ENCODE measurements around the gene LENG9.
A peak's percentile ranks its signal among the peaks of the same experiment; 100 is the strongest.

Gene LENG9

GRCh38 chr19:54415901-54416673 is 47.5 kb downstream of the LENG9 start:
- Mint-ChIP-seq H3K27me3 (peaks cover 44% of the 10 kb centered on the region), H3K4me1 (peaks cover 18% of the 10 kb centered on the region), H3K4me3 (peak overlapping the region; percentile 5 to 16), H3K9me3 (peaks cover 11 to 12% of the 10 kb centered on the region in 2 donors), H3K27ac (no peak overlapping the region)
- DNase-seq (no peak), ATAC-seq (no peak)

GRCh38 chr19:54415208-54415900 is 48.2 kb downstream of the LENG9 start, which contains the start of gene TTYH1:
Gene TTYH1, plus strand, starts transcription at chr19:54415464. Its CDS starts 89 bp downstream, at chr19:54415553.
- DNase-seq = peak in 1 of 2 donors; percentile 60
- Mint-ChIP-seq H3K27me3 (peaks cover 51% of the 10 kb centered on the region), H3K9me3 (peaks cover 11 to 12% of the 10 kb centered on the region in 2 donors), H3K4me1 (peaks cover 18% of the 10 kb centered on the region), H3K27ac (no peak within 1 kb of the TSS), H3K4me3 (peak within 1 kb of the TSS; percentile 5 to 16)
- peak; percentile 47 for ATAC-seq

- ATAC-seq (no peak), DNase-seq (no peak)
- Mint-ChIP-seq H3K4me3 (no peak overlapping the region), H3K27ac (no peak overlapping the region), H3K27me3 (peaks cover 60% of the 10 kb centered on the region), H3K4me1 (peaks cover 18% of the 10 kb centered on the region), H3K9me3 (peaks cover 11 to 12% of the 10 kb centered on the region in 2 donors)
Observed at GRCh38 chr19:54414156-54414555, 49.4 kb downstream of the LENG9 start.

- DNase-seq (no peak), ATAC-seq (no peak)
- Mint-ChIP-seq H3K27ac (no peak overlapping the region), H3K4me1 (peaks cover 11% of the 10 kb centered on the region), H3K9me3 (peaks cover 15 to 18% of the 10 kb centered on the region in 2 donors), H3K4me3 (no peak overlapping the region), H3K27me3 (peaks cover 59% of the 10 kb centered on the region)
Observed at GRCh38 chr19:54412877-54413276, 50.7 kb downstream of the LENG9 start.

Measured in stimulated activated naive CD8-positive, alpha-beta T cell treated with anti-CD3 and anti-CD28 coated beads, Interleukin-15, amount 100 ng/mL, for 72 hours (primary cell).